HG03066 (cell line): ENCODE data around the gene MTHFD2L.
"Not testable (repeated sequence)": the region's sequence is repeated elsewhere in the genome, so short reads cannot be mapped to it uniquely, and the experiment has no call there.

Source experiments
- ATAC-seq: cut with Tn5 transposase; IDR thresholded peaks from one replicate; pipeline ENCODE4 v1.9.1; 2021; ENCODE audit warnings: low read depth; ENCODE audit not compliant: unreplicated experiment

The MTHFD2L gene

GRCh38 chr4:74181219-74181618, 23.3 kb downstream of the MTHFD2L start:
- ATAC-seq, result no peak

- no peak for ATAC-seq
Observed at GRCh38 chr4:74188912-74189311, 31.0 kb downstream of the MTHFD2L start.

- ATAC-seq, result no peak
Observed at GRCh38 chr4:74189331-74190043, 31.6 kb downstream of the MTHFD2L start.

GRCh38 chr4:74190332-74190731, 32.4 kb downstream of the MTHFD2L start:
- no peak for ATAC-seq

GRCh38 chr4:74190919-74191397, 33.0 kb downstream of the MTHFD2L start:
- ATAC-seq, result no peak

- ATAC-seq, result no peak
Observed at GRCh38 chr4:74197080-74197479, 39.2 kb downstream of the MTHFD2L start.

GRCh38 chr4:74202062-74202586, 44.2 kb downstream of the MTHFD2L start:
- no peak for ATAC-seq

- ATAC-seq, result no peak
Observed at GRCh38 chr4:74203467-74203866, 45.5 kb downstream of the MTHFD2L start.

GRCh38 chr4:74205046-74205445, 47.1 kb downstream of the MTHFD2L start:
- ATAC-seq, result no peak

- no peak for ATAC-seq
Observed at GRCh38 chr4:74205559-74205958, 47.6 kb downstream of the MTHFD2L start.

- ATAC-seq, result peak; percentile 75
Observed at GRCh38 chr4:74206088-74206825, 48.3 kb downstream of the MTHFD2L start.

- not testable (repeated sequence) for ATAC-seq
Observed at GRCh38 chr4:74214457-74215159, 56.7 kb downstream of the MTHFD2L start.

- not testable (repeated sequence) for ATAC-seq
Observed at GRCh38 chr4:74215236-74215635, 57.3 kb downstream of the MTHFD2L start.

- no peak for ATAC-seq
Observed at GRCh38 chr4:74217365-74217764, 59.4 kb downstream of the MTHFD2L start.

- no peak for ATAC-seq
Observed at GRCh38 chr4:74218201-74218600, 60.3 kb downstream of the MTHFD2L start.

- ATAC-seq, result no peak
Observed at GRCh38 chr4:74219240-74219639, 61.3 kb downstream of the MTHFD2L start.

GRCh38 chr4:74223098-74223497, 65.2 kb downstream of the MTHFD2L start:
- no peak for ATAC-seq

- no peak for ATAC-seq
Observed at GRCh38 chr4:74223801-74224200, 65.9 kb downstream of the MTHFD2L start.

GRCh38 chr4:74228691-74229640, 71.0 kb downstream of the MTHFD2L start:
- ATAC-seq, result peak; percentile 76
